HEK293 (cell line): ENCODE measurements around the gene RBM7.

ENCODE experiments used
- CTCF ChIA-PET: fragments of 350-600 bp; formaldehyde crosslinking; extraction: SDS; loops from one replicate; lab custom pipeline; 2021; ENCODE audit warnings: antibody characterized with exemption; lab: Yijun Ruan, JAX
- POLR2A ChIA-PET: fragments of 300-600 bp; formaldehyde crosslinking; extraction: SDS; loops from one replicate; lab custom pipeline; 2020; ENCODE audit warnings: antibody characterized with exemption, inconsistent platforms; lab: Yijun Ruan, JAX
- H3K27ac ChIP-seq: fragments of 200-500 bp; sonication (Bioruptor generic); 2 replicates; pipeline ENCODE4 v1.5.1; 2014; ENCODE audit warnings: low read depth, low read length, control low read depth, inconsistent platforms; ENCODE audit errors: extremely low read depth
- H3K36me3 ChIP-seq, 2 experiments: fragments of 200-500 bp in 1 of 2; sonication (Bioruptor generic) in 1 of 2; 1 replicate in 1 of 2; 2 replicates in 1 of 2; pipeline ENCODE4 v1.5.1; 2014 to 2017; ENCODE audit warnings: inconsistent platforms in 2 of 2, low read length in 2 of 2; ENCODE audit not compliant: control insufficient read depth in 2 of 2, insufficient read depth in 1 of 2
- H3K4me1 ChIP-seq: fragments of 200-500 bp; sonication (Bioruptor generic); 2 replicates; pipeline ENCODE4 v1.5.1; 2014; ENCODE audit warnings: mild to moderate bottlenecking, low read length, inconsistent platforms; ENCODE audit not compliant: control insufficient read depth, insufficient read depth
- H3K4me3 ChIP-seq: 2 replicates; pipeline ENCODE4 v1.5.1; 2011; ENCODE audit warnings: low read depth, mild to moderate bottlenecking, control low read depth, low read length, moderate library complexity
- H3K9me3 ChIP-seq: fragments of 200-500 bp; sonication (Bioruptor generic); 2 replicates; pipeline ENCODE4 v1.5.1; 2014; ENCODE audit warnings: low read depth, low read length, inconsistent platforms; ENCODE audit not compliant: control insufficient read depth, insufficient read depth
- BCL11B ChIP-seq: fragments of 450-650 bp; formaldehyde crosslinking; IDR thresholded peaks from 2 replicates; pipeline ENCODE4 v1.5.1; 2016; ENCODE audit warnings: low read depth, missing biosample characterization, missing genetic modification characterization
- GLI2 ChIP-seq: fragments of 450-650 bp; formaldehyde crosslinking; IDR thresholded peaks from 2 replicates; pipeline ENCODE4; 2017; ENCODE audit warnings: missing biosample characterization, missing genetic modification characterization, low read depth, borderline replicate concordance
- IKZF3 ChIP-seq: fragments of 450-650 bp; IDR thresholded peaks from 2 replicates; pipeline ENCODE4 v1.5.0; 2018; ENCODE audit warnings: missing biosample characterization, mild to moderate bottlenecking, missing genetic modification characterization, moderate library complexity
- INSM2 ChIP-seq: fragments of 450-650 bp; formaldehyde crosslinking; IDR thresholded peaks from 2 replicates; pipeline ENCODE4 v1.5.1; 2016; ENCODE audit warnings: missing biosample characterization, missing genetic modification characterization
- KLF7 ChIP-seq: fragments of 450-650 bp; formaldehyde crosslinking; IDR thresholded peaks from 2 replicates; pipeline ENCODE4 v1.5.1; 2016; ENCODE audit warnings: missing biosample characterization, missing genetic modification characterization, borderline replicate concordance
- PRDM1 ChIP-seq: fragments of 450-650 bp; formaldehyde crosslinking; IDR thresholded peaks from 2 replicates; pipeline ENCODE4; 2016; ENCODE audit warnings: missing biosample characterization, missing genetic modification characterization
- SCRT1 ChIP-seq: fragments of 450-650 bp; formaldehyde crosslinking; IDR thresholded peaks from 2 replicates; pipeline ENCODE4 v1.5.1; 2016; ENCODE audit warnings: missing biosample characterization, missing genetic modification characterization, borderline replicate concordance
- SETDB1 ChIP-seq: IDR thresholded peaks from one replicate; pipeline ENCODE4 v1.6.1; 2017; ENCODE audit warnings: mild to moderate bottlenecking, low read length, moderate library complexity, mixed read lengths; ENCODE audit not compliant: insufficient read length
- YY2 ChIP-seq: fragments of 450-650 bp; formaldehyde crosslinking; IDR thresholded peaks from 2 replicates; pipeline ENCODE4 v1.5.1; 2016; ENCODE audit warnings: missing biosample characterization, missing genetic modification characterization
- ZFP37 ChIP-seq: fragments of 450-650 bp; formaldehyde crosslinking; IDR thresholded peaks from 2 replicates; pipeline ENCODE4 v1.5.1; 2016; ENCODE audit warnings: missing biosample characterization, missing genetic modification characterization
- ZNF133 ChIP-seq: fragments of 450-650 bp; formaldehyde crosslinking; IDR thresholded peaks from 2 replicates; pipeline ENCODE4 v1.5.1; 2016; ENCODE audit warnings: missing biosample characterization, missing genetic modification characterization
- ZNF138 ChIP-seq: fragments of 450-650 bp; formaldehyde crosslinking; IDR thresholded peaks from 2 replicates; pipeline ENCODE4 v1.5.1; 2016; ENCODE audit warnings: missing biosample characterization, missing genetic modification characterization, borderline replicate concordance
- ZNF184 ChIP-seq: fragments of 450-650 bp; IDR thresholded peaks from 2 replicates; pipeline ENCODE4 v1.5.1; 2018; ENCODE audit warnings: missing biosample characterization, mild to moderate bottlenecking, missing genetic modification characterization
- ZNF214 ChIP-seq: fragments of 450-650 bp; formaldehyde crosslinking; IDR thresholded peaks from 2 replicates; pipeline ENCODE4 v1.5.1; 2017; ENCODE audit warnings: missing biosample characterization, mild to moderate bottlenecking, missing genetic modification characterization, borderline replicate concordance
- ZNF433 ChIP-seq: fragments of 450-650 bp; formaldehyde crosslinking; IDR thresholded peaks from 2 replicates; pipeline ENCODE4 v1.5.1; 2016; ENCODE audit warnings: missing biosample characterization, missing genetic modification characterization, low read depth
- ZNF501 ChIP-seq: fragments of 450-650 bp; formaldehyde crosslinking; IDR thresholded peaks from 2 replicates; pipeline ENCODE4 v1.5.1; 2016; ENCODE audit warnings: missing biosample characterization, missing genetic modification characterization
- ZNF548 ChIP-seq: fragments of 450-650 bp; formaldehyde crosslinking; IDR thresholded peaks from 2 replicates; pipeline ENCODE4 v1.5.1; 2016; ENCODE audit warnings: missing biosample characterization, missing genetic modification characterization
- ZNF600 ChIP-seq: fragments of 450-650 bp; formaldehyde crosslinking; IDR thresholded peaks from 2 replicates; pipeline ENCODE4 v1.5.1; 2016; ENCODE audit warnings: missing biosample characterization, missing genetic modification characterization
- ZNF639 ChIP-seq: fragments of 450-650 bp; formaldehyde crosslinking; IDR thresholded peaks from 2 replicates; pipeline ENCODE4 v1.5.1; 2016; ENCODE audit warnings: missing biosample characterization, missing genetic modification characterization
- ZNF776 ChIP-seq: fragments of 450-650 bp; formaldehyde crosslinking; IDR thresholded peaks from 2 replicates; pipeline ENCODE4 v1.5.0; 2017; ENCODE audit warnings: missing biosample characterization, missing genetic modification characterization, borderline replicate concordance
- ZSCAN4 ChIP-seq: fragments of 450-650 bp; formaldehyde crosslinking; IDR thresholded peaks from 2 replicates; pipeline ENCODE4 v1.5.1; 2017; ENCODE audit warnings: missing biosample characterization, missing genetic modification characterization
- ZSCAN5A ChIP-seq: fragments of 450-650 bp; formaldehyde crosslinking; IDR thresholded peaks from 2 replicates; pipeline ENCODE4 v1.5.1; 2016; ENCODE audit warnings: missing biosample characterization, missing genetic modification characterization
- TF ChIP-seq, protein P1 (sequence below): fragments of 450-650 bp; formaldehyde crosslinking; IDR thresholded peaks from 2 replicates; pipeline ENCODE4 v1.5.1; 2016; ENCODE audit warnings: missing biosample characterization, missing genetic modification characterization
- TF ChIP-seq, protein P2 (sequence below): fragments of 450-650 bp; formaldehyde crosslinking; IDR thresholded peaks from 2 replicates; pipeline ENCODE4 v1.5.0; 2017; ENCODE audit warnings: missing biosample characterization, missing genetic modification characterization, borderline replicate concordance
- TF ChIP-seq, protein P3 (sequence below): fragments of 450-650 bp; formaldehyde crosslinking; IDR thresholded peaks from 2 replicates; pipeline ENCODE4 v1.5.1; 2017; ENCODE audit warnings: missing biosample characterization, missing genetic modification characterization

Gene RBM7

DNA sequence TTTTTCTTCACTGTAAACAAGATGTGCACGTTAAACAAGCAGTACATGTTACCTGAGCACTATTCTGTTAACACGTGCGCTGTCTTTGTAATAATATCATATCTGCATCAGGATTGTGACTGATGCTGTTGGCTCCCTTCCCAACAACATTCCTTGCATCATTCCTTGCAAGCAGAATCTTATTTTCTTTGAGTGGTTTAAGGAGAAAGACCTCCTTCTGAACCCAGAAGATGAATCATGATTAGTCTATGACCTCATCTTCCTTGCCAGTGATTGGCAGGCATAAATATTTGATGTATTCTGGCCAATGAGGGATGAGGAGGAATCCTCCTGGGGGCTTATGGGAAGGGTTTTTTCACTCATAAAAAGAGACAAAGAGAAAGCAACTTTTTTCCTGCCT, 46.4 kb upstream of the RBM7 start:
- no peaks in the 10 kb centered on the region for H3K4me1 ChIP-seq
- H3K27ac ChIP-seq: no peak overlapping the region
- no peaks in the 10 kb centered on the region for H3K9me3 ChIP-seq
- no peaks in the 10 kb centered on the region for H3K36me3 ChIP-seq
- ChIA-PET CTCF (no interaction called here), POLR2A (no interaction called here)
- H3K4me3 ChIP-seq: no peak overlapping the region
- TF ChIP-seq YY2 (tag by site-specific recombination) (no peak), ZSCAN4 (tag by site-specific recombination) (no peak), ZNF548 (tag by site-specific recombination) (no peak), ZNF501 (tag by site-specific recombination) (no peak), KLF7 (tag by site-specific recombination) (no peak), ZNF600 (tag by site-specific recombination) (no peak), ZNF133 (tag by site-specific recombination) (no peak), INSM2 (tag by site-specific recombination) (no peak), ZNF776 (tag by site-specific recombination) (no peak), IKZF3 (tag by site-specific recombination) (no peak), ZNF184 (tag by site-specific recombination) (no peak), BCL11B (tag by site-specific recombination) (no peak), ZNF214 (tag by site-specific recombination) (no peak), ZSCAN5A (tag by site-specific recombination) (no peak), ZFP37 (no peak), ZNF138 (tag by site-specific recombination) (no peak), ZNF639 (tag by site-specific recombination) (no peak), SCRT1 (tag by site-specific recombination) (no peak), GLI2 (no peak), PRDM1 (tag by site-specific recombination) (0 out of 2 replicates have a peak, but pooled peaks have one; percentile 11), ZNF433 (tag by site-specific recombination) (no peak), SETDB1 (peak; percentile 15)
- TF ChIP-seq, protein P1, sequence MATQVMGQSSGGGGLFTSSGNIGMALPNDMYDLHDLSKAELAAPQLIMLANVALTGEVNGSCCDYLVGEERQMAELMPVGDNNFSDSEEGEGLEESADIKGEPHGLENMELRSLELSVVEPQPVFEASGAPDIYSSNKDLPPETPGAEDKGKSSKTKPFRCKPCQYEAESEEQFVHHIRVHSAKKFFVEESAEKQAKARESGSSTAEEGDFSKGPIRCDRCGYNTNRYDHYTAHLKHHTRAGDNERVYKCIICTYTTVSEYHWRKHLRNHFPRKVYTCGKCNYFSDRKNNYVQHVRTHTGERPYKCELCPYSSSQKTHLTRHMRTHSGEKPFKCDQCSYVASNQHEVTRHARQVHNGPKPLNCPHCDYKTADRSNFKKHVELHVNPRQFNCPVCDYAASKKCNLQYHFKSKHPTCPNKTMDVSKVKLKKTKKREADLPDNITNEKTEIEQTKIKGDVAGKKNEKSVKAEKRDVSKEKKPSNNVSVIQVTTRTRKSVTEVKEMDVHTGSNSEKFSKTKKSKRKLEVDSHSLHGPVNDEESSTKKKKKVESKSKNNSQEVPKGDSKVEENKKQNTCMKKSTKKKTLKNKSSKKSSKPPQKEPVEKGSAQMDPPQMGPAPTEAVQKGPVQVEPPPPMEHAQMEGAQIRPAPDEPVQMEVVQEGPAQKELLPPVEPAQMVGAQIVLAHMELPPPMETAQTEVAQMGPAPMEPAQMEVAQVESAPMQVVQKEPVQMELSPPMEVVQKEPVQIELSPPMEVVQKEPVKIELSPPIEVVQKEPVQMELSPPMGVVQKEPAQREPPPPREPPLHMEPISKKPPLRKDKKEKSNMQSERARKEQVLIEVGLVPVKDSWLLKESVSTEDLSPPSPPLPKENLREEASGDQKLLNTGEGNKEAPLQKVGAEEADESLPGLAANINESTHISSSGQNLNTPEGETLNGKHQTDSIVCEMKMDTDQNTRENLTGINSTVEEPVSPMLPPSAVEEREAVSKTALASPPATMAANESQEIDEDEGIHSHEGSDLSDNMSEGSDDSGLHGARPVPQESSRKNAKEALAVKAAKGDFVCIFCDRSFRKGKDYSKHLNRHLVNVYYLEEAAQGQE (tag by site-specific recombination): no peak
- TF ChIP-seq, protein P2, sequence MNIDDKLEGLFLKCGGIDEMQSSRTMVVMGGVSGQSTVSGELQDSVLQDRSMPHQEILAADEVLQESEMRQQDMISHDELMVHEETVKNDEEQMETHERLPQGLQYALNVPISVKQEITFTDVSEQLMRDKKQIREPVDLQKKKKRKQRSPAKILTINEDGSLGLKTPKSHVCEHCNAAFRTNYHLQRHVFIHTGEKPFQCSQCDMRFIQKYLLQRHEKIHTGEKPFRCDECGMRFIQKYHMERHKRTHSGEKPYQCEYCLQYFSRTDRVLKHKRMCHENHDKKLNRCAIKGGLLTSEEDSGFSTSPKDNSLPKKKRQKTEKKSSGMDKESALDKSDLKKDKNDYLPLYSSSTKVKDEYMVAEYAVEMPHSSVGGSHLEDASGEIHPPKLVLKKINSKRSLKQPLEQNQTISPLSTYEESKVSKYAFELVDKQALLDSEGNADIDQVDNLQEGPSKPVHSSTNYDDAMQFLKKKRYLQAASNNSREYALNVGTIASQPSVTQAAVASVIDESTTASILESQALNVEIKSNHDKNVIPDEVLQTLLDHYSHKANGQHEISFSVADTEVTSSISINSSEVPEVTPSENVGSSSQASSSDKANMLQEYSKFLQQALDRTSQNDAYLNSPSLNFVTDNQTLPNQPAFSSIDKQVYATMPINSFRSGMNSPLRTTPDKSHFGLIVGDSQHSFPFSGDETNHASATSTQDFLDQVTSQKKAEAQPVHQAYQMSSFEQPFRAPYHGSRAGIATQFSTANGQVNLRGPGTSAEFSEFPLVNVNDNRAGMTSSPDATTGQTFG: no peak
- TF ChIP-seq, protein P3, sequence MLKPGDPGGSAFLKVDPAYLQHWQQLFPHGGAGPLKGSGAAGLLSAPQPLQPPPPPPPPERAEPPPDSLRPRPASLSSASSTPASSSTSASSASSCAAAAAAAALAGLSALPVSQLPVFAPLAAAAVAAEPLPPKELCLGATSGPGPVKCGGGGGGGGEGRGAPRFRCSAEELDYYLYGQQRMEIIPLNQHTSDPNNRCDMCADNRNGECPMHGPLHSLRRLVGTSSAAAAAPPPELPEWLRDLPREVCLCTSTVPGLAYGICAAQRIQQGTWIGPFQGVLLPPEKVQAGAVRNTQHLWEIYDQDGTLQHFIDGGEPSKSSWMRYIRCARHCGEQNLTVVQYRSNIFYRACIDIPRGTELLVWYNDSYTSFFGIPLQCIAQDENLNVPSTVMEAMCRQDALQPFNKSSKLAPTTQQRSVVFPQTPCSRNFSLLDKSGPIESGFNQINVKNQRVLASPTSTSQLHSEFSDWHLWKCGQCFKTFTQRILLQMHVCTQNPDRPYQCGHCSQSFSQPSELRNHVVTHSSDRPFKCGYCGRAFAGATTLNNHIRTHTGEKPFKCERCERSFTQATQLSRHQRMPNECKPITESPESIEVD (tag by site-specific recombination): 0 out of 2 replicates have a peak, but pooled peaks have one; percentile 43
